ENCODE results near the gene CEBPZOS.

CEBPZOS gene

DNA sequence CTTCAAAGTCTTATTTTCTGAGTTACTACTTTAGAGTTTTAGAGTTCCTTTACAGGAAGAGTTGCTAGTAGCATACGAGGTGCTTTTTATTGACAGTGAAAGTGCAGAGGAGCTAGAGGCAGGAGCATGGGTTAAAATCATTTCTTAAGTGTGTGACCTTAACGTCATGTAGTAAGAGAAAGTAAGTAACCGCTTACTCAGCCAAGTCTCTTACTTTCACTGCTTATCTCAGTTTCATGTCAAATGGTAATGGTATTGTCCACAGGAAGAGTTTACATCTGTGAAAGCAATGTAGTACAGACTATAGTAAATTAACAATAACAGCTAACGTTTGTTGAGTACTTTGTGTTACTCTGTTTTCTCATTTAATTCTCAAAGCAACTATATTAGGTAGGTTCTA is 47.7 kb downstream of the CEBPZOS start:
- no peak for DNase-seq

DNA sequence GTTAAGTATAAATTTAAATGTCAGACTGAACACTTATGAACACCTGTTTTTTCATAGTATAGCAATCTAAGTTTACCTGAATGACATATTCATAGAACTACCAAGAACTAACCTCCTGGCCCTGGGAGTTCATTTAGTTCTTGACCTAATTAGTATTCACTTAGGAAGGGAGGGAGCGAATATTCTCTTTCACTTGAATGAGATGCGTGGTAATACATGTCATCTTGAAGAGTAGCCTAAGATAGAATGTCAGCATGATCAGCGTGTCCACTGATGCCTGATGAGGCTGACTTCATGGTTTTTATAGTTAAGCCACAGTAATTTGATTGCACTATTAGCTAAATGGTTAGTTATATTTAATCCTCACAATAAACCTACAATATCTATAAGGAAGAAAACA is 48.5 kb downstream of the CEBPZOS start:
- DNase-seq: no peak

DNA sequence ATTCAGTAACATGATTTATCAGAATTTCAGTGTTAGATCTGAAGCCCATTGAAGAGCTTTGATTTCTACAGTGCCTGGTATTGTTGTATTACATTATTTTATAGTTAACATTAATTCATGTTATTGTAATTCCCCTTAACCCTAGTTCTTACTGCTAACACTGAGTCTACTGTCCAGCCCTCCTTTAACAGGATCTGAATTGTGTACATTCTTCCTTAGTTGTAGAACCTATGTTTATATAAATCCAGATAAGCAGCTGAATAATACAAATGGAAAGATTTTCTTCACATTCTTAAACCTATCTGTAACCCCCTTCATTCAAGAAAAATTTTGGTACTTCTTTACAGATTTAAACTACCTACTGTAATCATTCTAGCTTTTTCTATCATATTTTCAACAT is 49.9 kb downstream of the CEBPZOS start:
- DNase-seq: no peak

DNA sequence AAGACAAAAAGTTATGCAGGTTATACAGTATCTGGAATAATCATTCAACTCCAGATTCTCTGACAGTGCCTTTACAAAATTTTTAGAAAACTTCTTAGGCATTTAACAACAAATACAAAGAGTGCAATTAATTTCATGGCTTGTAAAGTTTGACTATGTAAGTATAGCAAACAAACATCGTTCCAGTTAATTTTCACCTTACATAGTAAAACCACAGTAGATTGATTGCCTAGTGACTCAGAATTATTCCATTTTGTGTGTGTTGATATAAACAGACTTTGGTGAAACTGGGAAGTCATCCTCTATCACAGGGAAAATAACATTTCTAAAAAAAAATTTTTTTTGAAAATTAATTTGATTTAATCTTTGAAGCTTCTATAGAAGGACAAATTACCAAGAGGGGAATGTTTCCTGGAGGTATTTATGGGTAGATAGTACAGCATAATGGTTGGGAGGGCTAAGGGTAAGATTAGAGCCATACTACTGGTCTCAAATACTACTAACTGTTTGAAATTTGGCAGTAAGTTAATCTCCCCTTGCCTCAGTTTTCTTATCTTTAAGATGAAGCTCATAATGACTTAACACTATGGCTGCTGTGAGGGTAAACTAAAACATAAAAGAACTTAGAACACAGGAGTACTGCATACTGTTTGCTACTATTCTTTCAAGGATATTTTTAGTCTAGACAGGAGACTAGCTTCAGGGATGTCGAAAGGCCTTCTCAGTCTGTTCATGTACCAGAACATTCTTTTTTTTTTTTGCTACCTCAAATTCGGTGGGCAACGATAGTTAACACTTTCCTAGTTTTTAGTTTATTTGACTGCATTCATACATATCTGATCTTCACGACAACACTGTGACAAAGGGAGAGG is 54.8 kb downstream of the CEBPZOS start:
- DNase-seq: no peak

All from inflammatory macrophage treated with lipopolysaccharide for 4 hours (primary cell).